Ramos (cell line): ENCODE results near the gene C16orf82.

Experiments
- in situ Hi-C: fragments of 300-500 bp; cut with MboI; formaldehyde crosslinking; loops from one replicate; pipeline ENCODE4 v1.14.3; 2022; ENCODE audit warnings: low sequenced_read_pairs; ENCODE audit not compliant: unreplicated experiment

C16orf82 gene

GRCh38 chr16:27066668-27067537 lies at the start of gene C16orf82:
TSS of gene C16orf82 (plus strand) at chr16:27066927.
- in situ Hi-C loops = no loop called here

GRCh38 chr16:27020031-27020430 lies 46.7 kb upstream of the C16orf82 start:
- in situ Hi-C loops = no loop called here

DNA sequence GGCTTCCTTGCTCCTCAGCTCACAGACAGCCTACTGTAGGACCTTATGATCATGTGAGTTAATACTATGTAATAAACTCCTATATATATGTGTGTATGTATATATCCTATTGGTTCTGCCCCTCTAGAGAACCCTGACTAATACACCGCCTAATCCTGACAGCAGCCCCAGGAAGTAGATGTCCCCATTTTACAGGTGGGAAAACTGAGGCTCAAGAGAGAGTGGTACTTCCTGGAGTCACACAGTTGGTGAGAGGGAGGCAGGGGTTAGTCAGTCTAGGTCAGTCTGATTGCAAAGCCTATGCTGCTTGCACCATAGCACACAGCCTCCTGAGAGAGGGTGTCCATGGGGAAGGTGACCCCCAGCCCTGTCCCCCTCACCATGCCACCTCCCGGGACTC lies 42.7 kb upstream of the C16orf82 start:
- in situ Hi-C loops = no loop called here

GRCh38 chr16:27025581-27025980 lies 41.1 kb upstream of the C16orf82 start:
- in situ Hi-C loops = no loop called here

DNA sequence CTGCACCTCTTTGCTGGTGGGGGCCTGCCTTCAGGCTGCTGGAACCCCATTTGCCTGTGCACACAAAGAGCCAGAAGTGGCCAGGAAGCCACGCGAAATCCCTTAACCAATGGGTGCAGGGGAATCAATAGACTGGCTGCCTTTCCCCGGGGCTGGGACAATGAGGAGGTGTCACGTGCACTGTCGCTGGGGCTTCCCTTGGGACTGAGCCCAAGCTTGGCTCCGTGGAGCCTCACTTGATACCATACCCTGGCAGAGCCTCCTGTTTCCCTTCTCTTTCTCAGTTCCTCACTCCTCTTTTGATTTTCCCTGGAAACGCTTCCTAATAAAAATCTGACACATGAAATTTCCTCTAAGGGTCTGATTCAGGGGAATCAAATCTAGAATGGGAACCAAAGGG lies 38.8 kb upstream of the C16orf82 start:
- in situ Hi-C loops = no loop called here

GRCh38 chr16:27028591-27029110 lies 38.1 kb upstream of the C16orf82 start:
- in situ Hi-C loops = no loop called here

GRCh38 chr16:27029525-27029924 lies 37.2 kb upstream of the C16orf82 start:
- in situ Hi-C loops = no loop called here

DNA sequence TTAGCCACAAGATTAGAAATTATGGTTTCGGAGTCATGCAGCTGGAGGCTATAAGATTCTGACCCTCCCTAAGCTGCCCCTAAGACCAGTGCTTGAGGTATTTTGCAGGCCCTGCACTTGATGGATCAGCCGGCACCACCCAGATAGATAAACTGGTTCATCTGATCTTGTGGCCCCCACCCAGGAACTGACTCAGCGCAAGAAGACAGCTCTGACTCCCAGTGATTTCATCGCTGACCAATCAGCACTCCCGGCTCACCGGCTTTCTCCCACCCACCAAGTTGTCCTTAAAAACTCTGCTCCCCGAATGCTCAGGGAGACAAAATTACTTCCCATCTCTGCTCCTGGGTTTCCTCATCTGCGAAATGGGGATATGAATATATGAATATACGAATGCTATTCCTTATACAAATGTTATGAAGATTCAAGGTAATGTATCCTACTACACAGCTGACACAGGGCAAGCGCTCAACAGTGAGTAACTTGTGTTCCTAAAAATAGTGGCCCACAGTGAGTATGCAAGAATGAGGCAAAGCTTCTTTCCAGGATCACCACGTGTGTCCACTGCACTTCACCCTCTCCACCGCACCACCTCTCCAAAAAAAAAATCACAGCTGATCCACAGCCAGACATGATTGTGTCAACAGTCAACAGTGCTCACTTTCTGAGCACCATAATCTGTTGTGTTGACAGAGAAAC lies 33.3 kb upstream of the C16orf82 start:
- in situ Hi-C loops = no loop called here

DNA sequence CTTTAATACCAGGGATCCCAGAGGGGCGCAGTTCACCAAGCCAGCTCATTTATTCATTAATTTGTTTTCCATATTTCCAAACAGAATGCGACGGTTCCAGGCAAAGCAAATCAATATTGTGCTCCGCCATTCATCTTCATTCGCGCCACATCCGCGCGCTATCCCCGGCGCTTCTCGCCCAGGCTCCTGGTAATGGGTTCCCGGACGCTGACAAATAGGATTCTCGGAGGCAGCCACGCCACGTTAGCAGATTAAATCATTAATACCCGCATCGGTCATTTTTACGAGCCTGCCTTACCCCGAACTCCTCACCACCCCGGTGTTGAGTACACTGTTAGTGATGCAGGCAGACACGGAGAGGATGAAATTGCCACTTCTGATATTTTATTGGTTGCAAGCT lies 26.0 kb upstream of the C16orf82 start:
- in situ Hi-C loops = no loop called here

- in situ Hi-C loops = no loop called here
These were observed 19.7 kb upstream of the C16orf82 start for GRCh38 chr16:27046958-27047518.

DNA sequence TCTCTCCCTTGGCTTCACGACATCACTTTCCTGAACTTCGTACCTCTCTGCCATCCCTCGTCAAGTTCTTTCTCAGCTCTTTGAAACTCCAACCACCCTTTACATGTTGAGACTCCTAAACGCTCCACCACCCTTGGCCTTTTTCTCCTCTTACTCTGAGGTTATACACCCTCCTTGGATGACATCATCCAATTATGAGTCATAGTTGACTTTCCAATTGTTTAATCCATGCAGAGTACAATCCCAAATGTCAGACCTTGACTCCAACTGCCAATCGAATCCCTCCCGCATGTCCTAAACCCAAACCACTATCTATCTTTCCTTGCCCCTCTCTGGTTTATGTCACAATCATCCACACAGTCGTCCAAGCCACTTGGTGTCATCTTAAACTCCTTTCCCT lies 18.4 kb upstream of the C16orf82 start:
- in situ Hi-C loops = no loop called here

DNA sequence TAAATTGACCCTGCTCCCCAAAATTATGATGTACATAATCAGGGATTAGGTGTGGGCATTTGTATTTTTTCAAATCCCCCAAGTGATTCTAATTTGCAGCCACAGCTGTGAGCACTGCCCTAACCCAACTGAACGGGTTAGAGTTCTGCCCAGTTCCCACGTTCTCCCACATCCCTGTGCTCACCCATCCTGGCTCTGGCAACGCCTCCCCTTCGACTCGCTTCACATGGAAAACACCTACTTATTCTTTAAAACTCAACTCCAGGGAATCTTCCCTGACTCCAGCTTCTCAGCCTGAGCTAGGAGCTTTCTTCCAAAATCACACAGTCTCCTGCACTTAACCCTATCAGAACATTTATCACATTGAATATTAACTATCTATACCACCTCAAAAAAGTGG lies 17.6 kb upstream of the C16orf82 start:
- in situ Hi-C loops = no loop called here

DNA sequence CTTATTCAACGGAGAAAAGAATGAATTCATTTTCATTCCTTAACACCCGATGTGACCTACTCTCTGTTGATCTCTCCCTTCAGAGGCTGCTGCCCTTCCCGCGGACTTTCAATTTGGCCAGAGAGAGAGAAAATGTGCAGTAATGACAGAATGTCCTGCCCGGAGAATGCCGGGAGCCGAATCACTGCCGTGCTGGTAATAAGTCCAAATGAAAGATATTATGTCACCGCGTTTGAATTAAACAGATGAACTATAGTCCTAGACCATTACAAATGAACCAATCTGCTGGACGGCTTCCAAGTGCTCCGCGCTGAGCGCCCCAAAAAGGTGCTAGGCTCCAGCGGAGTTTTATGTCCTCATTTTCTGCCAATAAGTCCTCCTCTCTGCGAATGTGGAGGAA lies 14.7 kb upstream of the C16orf82 start:
- in situ Hi-C loops = no loop called here

- in situ Hi-C loops = no loop called here
These were observed 12.7 kb upstream of the C16orf82 start for GRCh38 chr16:27053996-27054395.

DNA sequence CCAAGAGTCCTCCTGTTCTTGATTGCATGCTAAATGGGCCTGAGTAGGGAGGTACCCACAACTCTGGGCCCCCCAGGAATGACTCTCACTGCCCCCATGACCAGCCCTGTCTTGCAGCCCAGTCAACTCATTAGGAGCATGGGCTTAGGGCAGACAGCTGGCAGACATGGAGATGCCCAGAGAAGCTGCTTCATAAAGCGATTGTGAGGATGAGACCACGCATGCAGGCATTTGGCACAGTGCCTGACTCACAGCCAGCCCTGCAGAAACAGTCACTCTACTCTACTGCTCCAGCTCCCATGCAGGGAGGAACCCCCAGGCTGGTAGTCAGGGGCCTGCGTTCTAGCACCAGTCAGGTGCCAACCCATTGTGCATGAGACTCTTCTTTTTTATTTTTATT lies 8.4 kb upstream of the C16orf82 start:
- in situ Hi-C loops = no loop called here

DNA sequence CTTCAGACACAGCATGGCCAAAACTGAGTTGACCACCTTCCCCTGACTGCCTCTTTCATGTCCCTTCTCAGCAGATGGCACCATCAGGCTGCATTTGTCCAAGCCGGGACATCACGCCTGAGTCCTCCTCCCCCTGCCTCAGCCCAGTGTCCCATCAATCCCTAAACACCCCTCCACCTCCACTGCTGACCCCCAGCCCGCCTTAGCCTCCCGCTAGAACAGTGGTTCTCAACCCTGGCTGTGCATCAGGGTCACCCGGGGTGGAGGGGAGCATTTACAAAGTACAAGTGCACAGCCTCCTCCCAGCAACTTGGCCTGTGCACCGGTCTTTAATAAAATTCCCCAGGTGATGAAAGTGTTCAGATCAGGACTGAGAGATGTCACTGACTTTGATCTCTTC lies 4.0 kb downstream of the C16orf82 start:
- in situ Hi-C loops = no loop called here

GRCh38 chr16:27073733-27074132 lies 7.0 kb downstream of the C16orf82 start:
- in situ Hi-C loops = no loop called here

- in situ Hi-C loops = no loop called here
These were observed 14.2 kb downstream of the C16orf82 start for GRCh38 chr16:27080895-27081294.

DNA sequence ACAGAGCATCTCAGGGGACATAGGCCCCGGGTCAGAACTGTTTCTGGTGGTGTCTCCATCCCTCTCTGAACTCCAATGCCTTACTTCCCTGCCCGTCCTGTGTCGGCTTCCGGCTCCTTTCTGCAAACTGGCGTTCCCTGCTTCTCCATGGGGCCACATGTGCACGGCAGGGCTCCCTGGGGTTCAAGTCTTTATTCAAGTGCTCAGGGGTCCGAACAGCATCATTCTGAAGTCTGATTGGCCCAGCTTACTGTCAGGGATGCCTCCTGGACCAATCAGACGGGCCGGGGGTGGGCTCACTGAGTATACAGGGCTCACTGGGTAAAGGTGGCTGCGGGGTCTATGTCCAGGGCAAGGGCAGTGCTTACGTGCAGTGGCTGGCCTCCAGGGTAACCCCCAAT lies 17.1 kb downstream of the C16orf82 start:
- in situ Hi-C loops = no loop called here

DNA sequence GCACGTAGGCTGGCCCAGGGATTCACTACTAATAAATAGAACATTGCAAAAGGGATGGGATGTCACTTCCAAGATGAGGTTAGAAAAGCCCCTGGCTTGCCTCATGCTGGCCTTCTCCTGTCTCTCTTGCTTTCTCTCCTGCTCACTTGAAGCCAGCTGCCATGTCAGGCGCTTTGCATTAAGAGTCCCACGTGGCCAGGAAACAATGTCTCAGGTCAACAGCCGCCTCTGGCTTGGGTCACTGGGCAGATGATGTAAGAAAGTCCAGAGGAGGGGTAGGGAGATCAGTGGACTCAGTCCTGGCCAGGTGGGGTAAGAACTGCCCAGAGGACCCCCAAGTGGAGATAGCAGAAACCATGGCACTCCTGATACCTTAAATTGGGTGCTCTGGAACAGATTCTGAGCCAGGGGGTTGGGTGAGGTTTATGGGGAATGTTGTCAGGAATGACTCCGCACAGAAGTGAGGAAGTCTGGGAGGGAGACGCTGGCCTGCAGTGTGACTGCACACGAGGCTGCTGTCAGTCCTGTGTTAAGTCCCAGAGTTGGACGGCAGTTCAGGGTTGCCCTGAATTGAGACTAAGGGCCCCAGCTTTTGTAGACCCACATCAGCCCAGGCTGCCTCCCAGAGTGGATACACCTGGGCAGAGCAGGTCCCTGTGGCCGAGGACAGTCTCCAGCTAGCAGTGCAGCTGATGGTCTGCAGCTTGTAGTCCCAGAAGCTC lies 17.7 kb downstream of the C16orf82 start:
- in situ Hi-C loops = no loop called here
